GM21381 (cell line): ENCODE data around the gene KIAA0930.
"Not testable (repeated sequence)": the region's sequence is repeated elsewhere in the genome, so short reads cannot be mapped to it uniquely, and the experiment has no call there.

ENCODE experiments used
- ATAC-seq: cut with Tn5 transposase; IDR thresholded peaks from one replicate; pipeline ENCODE4 v1.9.1; 2021; ENCODE audit warnings: mild to moderate bottlenecking, moderate library complexity; ENCODE audit not compliant: unreplicated experiment

Gene KIAA0930

DNA sequence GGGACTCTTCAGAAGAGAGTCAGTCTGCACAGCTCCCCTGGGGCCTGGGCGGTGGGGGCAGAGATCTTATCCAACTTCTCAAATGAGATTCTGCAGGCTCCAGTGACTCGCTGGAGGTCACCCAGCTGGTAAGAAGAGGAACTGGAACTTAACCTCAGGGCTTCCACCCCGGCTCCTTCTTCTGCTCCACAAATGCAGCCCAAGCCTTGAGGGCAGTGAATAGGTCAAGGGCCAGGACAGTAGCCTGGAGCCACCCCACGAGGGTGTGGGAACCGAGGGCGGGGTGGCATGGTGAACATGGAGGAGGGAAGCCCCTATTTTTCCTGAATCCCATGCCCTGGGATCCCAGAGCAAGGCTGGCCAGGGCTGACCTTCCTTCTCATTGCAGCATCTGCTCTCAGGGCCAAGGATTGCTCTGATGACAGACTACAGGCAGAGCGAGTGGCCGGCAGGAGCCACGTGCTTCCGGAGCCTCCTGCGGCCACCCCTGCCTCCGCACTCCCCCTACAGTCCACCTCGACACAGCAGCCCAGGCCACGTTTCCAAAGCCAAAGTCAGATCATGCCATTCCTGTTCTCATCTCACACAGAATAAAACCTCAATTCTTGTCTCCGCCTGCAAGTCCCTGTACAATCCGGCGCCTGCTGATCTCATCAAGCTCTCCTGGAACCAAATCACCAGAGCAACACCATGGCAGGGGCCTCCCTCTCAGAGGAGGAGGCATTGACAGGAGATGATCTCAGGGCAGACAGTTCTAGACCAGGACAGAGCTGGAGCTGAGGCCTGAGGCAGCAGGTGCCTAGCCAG is 23.0 kb upstream of the KIAA0930 start:
- ATAC-seq: peak; percentile 74

DNA sequence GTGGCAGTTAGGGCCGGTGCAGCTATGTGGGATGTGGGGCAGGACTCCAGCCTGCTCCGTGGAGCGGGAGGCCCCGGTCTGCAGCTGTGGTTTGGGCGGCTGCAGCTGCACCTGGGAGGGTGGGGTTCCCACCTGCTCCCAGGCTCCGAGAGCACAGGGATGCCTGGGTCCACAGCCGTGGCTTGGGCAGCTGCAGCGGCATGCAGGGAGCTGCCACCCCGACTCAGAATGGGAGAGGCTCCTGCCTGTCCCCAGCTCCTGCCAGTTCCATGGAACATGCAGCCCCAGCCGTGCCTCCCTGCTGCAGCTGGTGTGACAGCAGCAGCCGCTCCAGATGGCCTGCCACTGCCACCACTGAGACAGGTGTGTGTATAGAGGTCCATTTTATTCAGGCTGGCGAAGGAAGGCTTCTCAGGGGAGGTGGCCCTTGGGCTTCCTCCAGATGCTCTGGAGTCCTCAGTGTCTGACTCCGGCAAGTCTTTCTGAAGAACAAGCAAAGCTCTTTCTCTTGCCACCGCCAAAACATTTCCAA is 22.3 kb upstream of the KIAA0930 start:
- ATAC-seq: peak; percentile 29

DNA sequence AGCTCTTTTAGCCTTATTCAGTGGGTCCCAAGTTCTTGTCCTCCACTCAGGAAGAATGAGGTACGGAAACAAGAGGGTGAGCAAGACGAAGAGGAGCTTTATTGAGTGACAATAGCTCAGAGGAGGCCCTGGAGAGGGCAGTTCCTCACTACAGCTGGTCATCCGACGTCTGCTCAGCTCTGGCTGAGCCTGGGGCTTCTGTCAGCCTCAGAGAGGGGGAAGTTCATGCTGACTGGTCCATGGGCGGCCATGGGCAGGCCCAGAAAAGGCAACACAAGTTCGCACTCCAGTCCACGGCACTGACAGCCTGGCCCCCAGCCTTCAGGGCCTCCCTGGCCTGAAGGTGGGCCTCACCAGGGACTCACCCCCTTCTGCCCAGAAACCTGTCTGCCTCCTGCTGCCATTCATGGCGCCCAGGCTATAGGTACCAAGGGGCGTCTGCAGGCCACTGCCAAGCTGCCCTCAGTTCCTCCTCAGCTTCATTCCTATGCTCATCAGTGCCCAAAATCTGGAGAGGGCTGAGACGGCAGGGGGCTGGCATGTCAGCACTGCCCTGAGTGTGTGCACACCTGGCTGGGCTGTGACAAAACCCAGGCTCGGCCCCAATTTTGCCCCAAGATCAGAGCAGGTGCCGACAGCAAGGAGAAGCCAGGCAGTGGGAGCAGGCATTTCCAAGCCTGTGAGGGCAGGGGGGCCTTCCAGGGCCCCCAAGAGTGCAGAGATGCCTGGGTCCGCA is 21.7 kb upstream of the KIAA0930 start:
- peak; percentile 5 for ATAC-seq

DNA sequence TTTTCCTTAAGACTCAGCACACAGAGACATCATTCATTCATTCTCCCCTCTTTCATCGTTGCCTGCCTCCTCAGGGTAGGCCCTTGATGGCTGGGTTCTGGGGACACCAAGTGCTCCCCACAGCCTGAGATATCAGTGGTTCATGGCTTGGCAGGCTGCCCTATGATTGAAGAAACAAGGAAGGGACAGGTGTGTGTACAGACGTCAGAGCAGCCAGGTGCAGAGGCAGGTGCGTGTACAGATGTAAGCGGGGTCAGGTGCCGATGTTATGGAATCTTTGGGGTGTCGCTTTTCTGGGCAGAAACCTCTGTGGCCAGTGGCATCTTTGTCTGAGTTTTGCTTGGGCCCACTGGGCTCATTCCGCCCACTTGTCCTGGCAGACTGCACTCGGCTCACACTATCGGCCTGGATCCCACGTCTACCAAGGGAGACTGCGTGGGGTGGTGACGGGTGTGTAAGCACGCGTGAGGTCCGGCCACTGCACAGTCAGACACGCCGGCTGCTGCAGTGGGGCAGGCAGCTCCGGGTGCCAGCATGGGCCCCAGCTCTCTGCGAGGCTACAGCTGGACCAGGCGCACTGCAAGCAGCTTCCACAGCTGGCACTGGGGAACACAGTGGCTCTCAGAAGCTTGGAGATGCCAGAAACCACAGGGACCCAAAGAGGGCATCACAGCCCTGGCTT is 20.9 kb upstream of the KIAA0930 start:
- ATAC-seq: no peak

DNA sequence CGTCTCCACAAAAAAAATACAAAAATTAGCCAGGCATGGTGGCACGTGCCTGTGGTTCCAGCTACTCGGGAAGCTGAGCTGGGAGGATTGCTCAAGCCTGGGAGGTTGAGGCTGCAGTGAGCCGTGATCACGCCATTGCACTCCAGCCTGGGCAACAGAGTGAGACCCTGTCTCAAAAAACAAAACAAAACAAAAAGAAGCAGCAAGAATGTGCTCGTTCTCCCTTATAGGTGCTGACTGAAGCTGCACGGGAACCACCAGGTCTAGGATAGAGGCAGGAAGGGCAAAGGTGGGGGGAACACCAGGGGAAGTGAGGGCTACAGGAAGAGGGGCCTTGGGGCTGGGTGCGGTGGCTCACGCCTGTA is 19.7 kb upstream of the KIAA0930 start:
- ATAC-seq: not testable (repeated sequence)

DNA sequence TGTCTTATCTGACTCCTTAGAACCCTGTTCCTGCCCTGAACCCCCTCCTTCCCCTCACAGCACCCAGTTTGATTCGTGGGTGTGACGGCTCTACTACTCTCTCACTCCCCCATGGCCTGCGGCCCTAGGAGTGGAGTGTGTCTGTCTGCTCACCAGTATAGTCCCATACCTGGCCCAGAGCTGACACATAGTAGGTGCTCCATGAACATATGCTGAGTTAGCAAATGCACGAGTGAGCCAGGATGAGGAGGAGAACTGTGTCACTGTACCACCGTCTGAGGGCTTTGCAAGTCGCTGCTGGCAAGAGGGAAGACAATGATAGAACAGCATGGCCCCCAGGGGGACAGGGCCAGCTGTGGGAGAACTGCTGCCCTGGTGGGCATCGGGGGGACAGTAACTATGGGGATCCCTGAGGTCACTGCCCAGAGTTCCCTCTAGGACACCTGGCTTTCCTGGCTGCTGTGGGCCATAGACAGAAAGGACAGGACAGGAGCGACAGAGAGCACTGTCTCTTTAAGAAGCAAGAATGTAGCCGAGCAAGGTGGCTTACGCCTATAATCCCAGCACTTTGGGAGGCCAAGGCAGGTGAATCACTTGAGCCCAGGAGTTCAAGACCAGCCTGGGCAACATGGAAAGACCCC is 19.2 kb upstream of the KIAA0930 start:
- no peak for ATAC-seq

DNA sequence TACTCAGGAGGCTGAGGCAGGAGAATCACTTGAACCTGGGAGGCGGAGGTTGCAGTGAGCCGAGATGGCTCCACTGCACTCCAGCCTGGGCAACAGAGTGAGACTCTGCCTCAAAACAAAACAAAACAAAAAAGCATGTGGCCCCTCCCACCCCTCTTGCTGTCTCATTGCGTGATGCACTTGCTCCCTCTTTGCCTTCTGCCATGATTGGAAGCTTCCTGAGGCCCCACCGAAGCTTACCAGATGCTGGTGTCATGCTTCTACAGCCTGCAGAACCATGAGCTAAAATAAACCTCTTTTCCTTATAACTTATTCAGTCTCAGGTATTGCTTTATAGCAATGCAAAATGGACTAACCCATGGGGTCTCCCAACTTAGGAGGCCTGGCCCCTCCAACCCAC is 17.2 kb upstream of the KIAA0930 start:
- not testable (repeated sequence) for ATAC-seq

DNA sequence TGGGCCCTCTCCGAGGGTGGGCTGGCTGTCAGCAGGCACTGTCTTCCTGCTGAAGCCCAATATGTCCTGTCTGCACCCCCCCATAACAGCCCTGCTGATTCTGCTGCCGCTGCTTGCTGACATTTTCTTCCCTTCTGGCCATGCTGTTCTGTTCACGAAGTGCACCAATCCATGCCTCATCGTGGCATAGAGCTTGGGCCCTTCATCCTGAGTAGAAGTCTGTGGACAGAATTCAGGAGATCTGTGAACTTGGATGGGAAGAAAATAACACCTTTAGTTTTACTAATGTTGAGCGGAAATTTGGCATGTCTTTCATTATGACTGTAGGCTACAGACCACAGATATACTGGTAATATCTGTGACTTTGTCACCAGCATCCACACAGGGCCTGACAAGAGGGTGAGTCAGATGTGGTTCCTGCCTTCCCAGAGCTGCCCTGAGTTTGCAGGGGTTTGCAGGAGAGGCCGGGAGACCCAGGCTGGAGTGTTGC is 14.1 kb upstream of the KIAA0930 start:
- ATAC-seq: peak; percentile 52

DNA sequence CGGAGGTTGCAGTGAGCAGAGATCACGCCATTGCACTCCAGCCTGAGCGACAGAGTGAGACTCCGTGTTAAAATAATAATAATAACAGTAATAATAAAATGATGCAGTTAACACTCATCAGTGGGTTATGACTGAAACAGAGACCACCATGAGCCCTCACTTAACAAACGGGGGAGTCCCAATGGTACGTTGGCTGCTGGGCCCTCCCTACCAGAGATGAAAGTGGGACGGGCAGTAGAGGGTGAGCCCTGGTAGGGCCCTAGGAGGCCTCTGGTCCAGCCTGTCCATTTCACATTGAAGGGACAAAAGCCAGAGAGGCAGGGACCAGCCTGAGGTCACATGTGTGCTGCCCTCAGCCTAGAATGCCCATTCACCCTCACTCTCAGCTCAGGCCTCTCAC is 13.7 kb upstream of the KIAA0930 start:
- ATAC-seq: peak; percentile 25

DNA sequence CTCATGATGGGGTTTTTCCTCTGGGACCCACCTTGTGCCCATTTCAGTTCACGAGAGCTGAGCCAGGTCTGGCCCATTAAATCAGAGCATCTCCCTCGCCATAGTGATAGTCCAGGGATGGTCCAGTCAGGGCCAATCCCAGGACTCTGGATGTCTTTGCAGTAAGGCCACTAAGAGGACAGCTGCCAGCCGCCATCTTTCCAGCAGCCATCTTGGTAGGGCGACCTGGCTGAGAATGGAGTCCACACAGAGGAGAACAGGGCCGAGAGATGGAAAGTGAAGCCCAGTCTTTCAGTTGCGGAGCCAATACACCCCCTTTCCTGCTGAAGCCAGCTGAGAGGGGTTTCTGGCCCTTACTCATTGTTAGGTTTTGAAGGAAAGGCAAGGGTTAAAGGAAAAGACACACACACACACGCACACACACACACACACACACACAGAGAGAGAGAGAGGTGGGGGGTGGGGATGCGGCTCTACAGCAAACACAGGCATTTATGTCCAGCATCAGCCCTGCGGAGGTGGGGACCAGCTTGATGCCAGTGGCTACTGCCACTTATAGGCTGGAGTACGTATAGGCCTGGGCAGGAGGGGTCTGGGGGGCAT is 12.4 kb upstream of the KIAA0930 start:
- ATAC-seq: no peak

DNA sequence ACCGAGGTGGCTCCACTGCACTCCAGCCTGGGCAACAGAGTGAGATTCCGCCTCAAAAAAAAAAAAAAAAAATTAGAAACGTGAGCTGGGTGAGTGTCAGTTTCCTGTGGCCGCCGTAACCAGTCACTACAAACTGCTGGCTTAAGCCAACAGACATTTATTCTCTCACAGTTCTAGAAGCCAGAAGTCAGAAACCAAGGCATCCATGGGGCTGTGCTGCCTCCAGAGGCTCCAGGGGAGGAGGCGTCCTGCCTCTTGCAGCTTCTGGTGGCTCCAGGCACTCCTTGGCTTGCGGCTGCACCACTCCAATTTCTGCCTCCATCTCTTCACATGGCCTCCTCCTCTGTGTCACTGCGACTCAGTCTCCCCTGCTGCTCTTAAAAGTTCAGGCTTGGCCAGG is 11.1 kb upstream of the KIAA0930 start:
- no peak for ATAC-seq

DNA sequence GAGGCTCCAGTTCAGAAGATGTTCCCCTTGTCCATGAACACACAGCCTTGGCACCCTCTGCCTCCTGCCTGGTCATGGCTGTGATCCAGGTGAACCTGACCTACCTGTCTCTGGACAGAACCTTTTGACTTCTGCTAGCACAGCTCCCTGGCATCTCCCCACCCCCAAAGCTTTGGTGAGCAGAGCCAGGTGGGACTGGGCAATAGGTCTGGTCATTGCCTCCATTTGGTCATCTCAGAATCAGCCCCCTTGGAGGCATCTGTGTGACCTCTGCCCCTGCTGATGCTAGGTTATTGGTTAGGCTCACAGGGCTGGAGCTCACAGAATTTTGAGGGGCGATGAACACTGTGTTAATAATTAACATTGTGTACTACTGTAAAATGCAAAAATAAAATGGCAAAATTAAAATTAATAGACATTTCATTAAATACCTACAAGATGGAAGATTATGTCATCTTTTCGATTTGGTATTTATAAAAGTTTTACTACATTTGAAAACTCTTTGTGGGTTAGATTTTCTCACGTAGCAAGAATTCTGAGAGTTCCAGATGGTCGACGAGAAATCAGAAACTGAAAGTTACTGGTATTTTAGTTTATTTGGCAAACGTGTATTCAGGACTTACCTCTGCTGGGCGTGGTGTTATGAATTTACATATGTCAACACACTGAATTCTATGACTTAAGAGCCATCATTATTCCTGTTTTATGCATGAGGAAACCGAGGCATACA is 8.3 kb upstream of the KIAA0930 start:
- ATAC-seq: no peak

DNA sequence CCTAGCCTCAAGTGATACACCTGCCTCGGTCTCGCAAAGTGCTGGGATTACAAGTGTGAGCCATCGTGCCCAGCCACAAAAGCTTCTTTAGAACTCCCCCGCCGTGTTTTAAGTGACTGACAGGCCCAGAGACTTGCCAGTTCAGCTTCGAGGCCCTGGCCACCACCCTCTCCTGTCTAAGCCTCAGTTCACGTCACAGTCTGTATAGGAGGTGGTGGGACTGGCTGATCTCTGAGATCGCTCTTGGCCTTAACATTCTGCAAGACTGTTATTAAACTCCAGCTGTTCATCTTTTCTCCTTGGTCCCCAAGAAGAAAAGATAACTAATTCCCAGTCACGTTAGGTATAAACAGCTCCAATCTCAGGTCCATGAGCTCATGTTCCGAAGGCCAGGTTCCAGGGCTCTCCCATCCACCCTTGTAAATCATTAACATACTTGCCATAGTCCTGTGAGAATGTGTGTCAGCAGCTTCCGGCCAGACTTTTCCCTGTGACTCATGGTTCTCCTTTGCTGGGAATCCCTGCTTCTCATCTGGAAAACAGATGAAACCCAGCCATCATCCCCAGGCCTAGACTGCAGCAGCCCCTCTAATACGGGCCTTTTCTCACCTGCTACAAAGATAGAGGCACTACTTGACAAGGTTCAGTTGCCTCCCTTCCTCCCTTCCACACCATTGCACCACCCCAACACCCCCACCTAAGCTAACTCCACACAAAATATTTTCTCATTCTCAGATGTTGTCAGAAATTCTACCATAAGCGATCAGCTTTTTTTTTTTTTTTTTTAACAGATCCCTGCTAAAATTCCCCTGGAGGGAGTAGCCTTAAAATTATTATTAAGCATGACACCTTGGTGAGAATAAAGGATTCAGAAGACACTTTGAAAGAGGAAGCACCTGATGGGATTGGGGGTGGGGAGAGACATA is 5.6 kb upstream of the KIAA0930 start:
- no peak for ATAC-seq

DNA sequence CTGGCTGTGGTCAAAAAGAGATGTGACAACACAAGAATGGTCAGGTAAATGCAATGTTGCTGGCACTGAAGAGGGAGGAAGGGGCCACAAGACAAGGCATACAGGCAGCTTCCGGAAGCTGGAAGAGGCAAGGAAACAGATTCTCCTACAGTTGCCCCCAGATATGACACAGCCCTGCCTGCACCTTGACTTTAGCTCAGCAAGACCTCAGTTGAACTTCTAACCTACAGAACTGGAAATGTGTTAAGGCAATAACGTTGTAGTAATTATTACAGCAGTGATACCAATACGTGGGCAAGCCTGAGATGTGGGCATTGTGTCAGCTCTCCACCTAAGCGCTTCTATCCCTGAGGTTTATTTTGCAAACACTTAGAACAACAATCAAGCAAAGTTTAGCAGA is 4.2 kb upstream of the KIAA0930 start:
- no peak for ATAC-seq

DNA sequence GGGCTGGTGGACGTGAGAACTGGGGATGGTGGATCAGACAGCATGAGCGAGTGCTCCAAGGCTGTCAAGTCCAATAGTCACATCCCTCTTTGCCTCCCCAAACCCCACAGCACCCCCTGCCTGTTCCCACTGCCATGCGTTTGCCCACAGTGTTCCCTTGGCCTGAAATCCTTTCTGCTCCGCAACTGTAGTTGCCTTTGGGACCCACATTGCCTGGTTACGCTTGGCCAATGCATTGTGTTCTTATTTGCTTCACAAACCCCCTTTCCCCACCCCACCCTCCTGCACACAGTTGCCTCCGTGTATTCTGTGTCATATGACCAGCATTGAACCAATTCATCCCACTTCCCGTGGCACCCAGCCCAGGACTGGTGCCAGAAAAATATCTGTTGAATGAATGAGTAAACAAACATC is 2.1 kb upstream of the KIAA0930 start:
- no peak for ATAC-seq

DNA sequence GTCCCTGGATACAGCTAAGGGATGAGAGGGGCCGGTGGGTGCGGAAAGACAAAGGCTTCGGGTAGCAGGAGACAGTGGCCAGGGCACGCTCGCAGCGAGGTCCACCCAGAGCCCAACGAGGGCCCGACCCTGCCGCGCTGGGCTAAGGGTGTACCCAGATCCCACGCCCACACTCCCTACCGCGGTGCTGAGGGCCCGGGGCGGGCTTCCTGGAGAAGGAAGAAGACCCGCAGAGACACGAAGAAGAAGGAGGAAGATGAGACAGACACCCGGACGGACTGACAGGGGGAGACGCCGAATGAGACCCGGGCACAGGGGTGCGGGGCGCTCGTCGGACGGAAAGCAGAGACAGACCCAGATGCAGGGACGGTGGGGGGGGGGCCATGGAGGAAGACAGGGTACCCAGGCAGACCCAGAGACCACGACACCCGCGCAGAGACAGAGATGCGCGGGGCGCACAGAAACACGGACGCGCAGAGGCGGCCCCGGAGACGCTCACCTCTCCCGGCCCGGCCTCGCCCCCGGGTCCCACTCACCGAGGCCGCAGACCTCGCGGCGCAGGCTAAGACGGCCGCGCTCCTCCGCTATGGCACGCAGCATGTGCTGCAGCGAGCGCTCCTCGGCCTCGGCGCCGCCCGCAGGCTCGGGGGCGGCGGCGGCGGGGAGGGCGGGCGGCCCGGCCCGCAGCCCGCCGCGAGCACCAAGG is 437 bp downstream of the KIAA0930 start:
- peak; percentile 13 for ATAC-seq

DNA sequence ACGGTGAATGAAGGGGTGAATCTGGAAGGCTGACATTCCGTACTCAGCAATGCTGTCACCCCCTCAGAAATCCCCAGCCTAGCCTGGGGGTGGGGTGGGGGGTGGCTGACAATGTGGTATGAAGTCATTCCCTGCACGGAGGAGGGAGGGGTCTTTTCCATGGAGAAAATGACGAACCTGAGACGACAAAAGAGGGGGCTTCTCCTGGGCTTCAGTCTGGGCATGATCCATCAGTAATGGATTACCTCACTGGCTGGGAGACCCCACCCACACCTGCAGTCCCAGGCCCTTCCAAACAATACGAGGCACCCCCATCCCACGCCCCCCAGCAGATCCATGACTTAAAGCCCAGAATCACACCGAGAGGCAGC is 1.0 kb downstream of the KIAA0930 start:
- no peak for ATAC-seq

DNA sequence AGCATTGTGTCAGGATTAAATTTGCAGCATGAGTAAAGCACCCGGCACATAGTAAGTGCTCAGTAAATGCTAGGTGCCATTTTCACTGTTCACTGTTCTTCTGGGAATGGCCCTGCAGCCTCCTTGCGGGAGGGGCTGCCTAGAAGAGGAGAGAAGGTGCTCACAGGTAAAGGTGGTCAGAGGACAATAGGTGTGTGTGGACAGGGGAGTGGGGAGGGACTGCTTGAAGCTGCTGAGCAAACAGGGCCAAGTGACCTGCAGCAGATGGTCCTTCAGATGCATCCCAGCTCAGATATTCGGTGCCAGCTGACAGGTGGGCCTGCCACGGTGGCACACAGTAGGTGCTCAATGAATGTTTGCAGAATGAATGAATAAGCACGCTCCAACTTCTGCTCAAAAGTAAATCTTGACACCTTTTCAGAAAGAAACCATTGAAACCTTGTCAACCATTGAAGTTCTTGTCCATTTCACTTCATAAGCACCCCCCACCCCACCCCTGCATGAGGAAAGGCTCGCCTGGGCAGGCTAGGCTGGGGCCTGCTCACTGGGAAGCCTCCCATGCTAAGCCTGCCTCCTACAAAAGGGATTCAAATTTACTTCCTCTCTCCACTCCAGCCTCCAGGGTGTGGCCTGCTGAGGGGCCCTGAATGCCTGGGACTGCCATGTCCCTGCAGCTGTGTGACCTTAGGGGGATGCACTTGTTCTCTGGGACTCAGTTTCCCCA is 1.6 kb downstream of the KIAA0930 start:
- no peak for ATAC-seq
